C4-2B (cell line): Measurements from ENCODE around the gene SLC35F3.

Experiments used
- CTCF ChIP-seq: fragments of 450-650 bp; conservative IDR thresholded peaks from 2 replicates; pipeline ENCODE4 v1.5.1; 2017; ENCODE audit warnings: mild to moderate bottlenecking
- ZFX ChIP-seq: fragments of 450-650 bp; IDR thresholded peaks from 2 replicates; pipeline ENCODE4 v1.6.1; 2017

- TF ChIP-seq CTCF (peak; percentile 66), ZFX (no peak)
Observed at GRCh38 chr1:234212764-234213657, 308.5 kb downstream of the SLC35F3 start.
